OCI-LY3 (cell line): ENCODE measurements around the gene NLK.
"Not testable (repeated sequence)": the region's sequence is repeated elsewhere in the genome, so short reads cannot be mapped to it uniquely, and the experiment has no call there.

Experiments used
- H2AFZ ChIP-seq: fragments of 200-600, 300-600 bp; shearing (Covaris generic); 2 replicates; pipeline ENCODE4 v1.6.0; 2014; ENCODE audit warnings: antibody characterized with exemption, low read depth, low read length
- H3K27ac ChIP-seq: fragments of 200-600, 300-600 bp; sonication (generic); 2 replicates; pipeline ENCODE4 v1.5.1; 2014; ENCODE audit warnings: mild to moderate bottlenecking, low read length, moderate library complexity, mixed read lengths
- H3K27me3 ChIP-seq: fragments of 200-600, 300-600 bp; sonication (generic); 2 replicates; pipeline ENCODE4 v1.6.1; 2014; ENCODE audit warnings: low read depth, low read length, mixed read lengths
- H3K36me3 ChIP-seq: fragments of 200-600, 300-600 bp; sonication (generic); replicated peaks from 2 replicates; pipeline ENCODE3; 2014; ENCODE audit warnings: low read depth, low read length, mixed read lengths
- H3K4me1 ChIP-seq: fragments of 300-600, 200-600 bp; sonication (generic); 2 replicates; pipeline ENCODE4 v1.6.1; 2014; ENCODE audit warnings: low read length, mixed read lengths
- H3K4me2 ChIP-seq: fragments of 200-600, 300-600 bp; sonication (generic); 2 replicates; pipeline ENCODE4 v1.6.1; 2014; ENCODE audit warnings: low read length, mixed read lengths
- H3K4me3 ChIP-seq: fragments of 300-600, 200-600 bp; sonication (generic); 2 replicates; pipeline ENCODE4 v1.5.1; 2014; ENCODE audit warnings: antibody characterized with exemption, mild to moderate bottlenecking, low read length, moderate library complexity
- H3K79me2 ChIP-seq: fragments of 300-600, 200-600 bp; shearing (Covaris generic); 2 replicates; pipeline ENCODE4 v1.6.1; 2014; ENCODE audit warnings: mild to moderate bottlenecking, low read length, mixed read lengths
- H3K9ac ChIP-seq: fragments of 300-600, 200-600 bp; shearing (Covaris generic); 2 replicates; pipeline ENCODE4 v1.6.0; 2014; ENCODE audit warnings: mild to moderate bottlenecking, low read length, moderate library complexity
- H3K9me3 ChIP-seq: fragments of 200-600, 300-600 bp; shearing (Covaris generic); 2 replicates; pipeline ENCODE4 v1.6.1; 2014; ENCODE audit warnings: low read length, mixed read lengths; ENCODE audit not compliant: insufficient read depth
- H4K20me1 ChIP-seq: fragments of 200-600, 300-600 bp; sonication (generic); 2 replicates; pipeline ENCODE4 v1.6.1; 2016; ENCODE audit warnings: low read length, mixed read lengths; ENCODE audit not compliant: insufficient read depth
- EZH2phosphoT487 ChIP-seq: fragments of 200-600 bp; shearing (Covaris generic); IDR thresholded peaks from 2 replicates; pipeline ENCODE4 v1.6.1; 2018; ENCODE audit warnings: antibody characterized with exemption, mixed run types, low read depth
- TF ChIP-seq, protein P1 (sequence below): fragments of 200-600, 300-600 bp; sonication (generic); IDR thresholded peaks from 2 replicates; pipeline ENCODE4 v1.5.1; 2014; ENCODE audit warnings: antibody characterized with exemption, low read length, low read depth

NLK gene

DNA sequence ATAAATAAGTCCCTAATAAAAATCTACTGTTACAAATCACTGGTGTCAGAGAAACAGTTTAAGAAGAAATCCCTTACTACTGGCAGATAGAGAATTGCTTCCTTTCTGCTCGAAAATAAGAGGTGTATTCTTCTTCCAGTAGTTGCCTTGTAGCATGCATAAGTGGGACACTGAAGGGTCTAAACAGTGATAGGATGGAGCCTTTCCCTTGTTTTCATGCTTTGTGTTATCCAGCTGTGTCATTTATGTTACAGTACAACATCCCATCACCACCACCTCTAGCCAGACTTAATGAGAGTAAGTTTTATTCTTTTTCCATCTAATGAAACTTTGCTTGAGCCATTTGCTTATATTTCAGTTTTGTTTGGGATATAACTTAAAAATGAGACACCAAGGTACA is 54.3 kb downstream of the NLK start:
- no peaks in the 10 kb centered on the region for H3K27me3 ChIP-seq
- no peaks in the 10 kb centered on the region for H3K9me3 ChIP-seq
- no peak overlapping the region for H3K4me3 ChIP-seq
- no peaks in the 10 kb centered on the region for H3K36me3 ChIP-seq
- no peak overlapping the region for H3K4me2 ChIP-seq
- no peak overlapping the region for H3K9ac ChIP-seq
- H3K79me2 ChIP-seq = no peaks in the 10 kb centered on the region
- no peak overlapping the region for H2AFZ ChIP-seq
- TF ChIP-seq, protein P1, sequence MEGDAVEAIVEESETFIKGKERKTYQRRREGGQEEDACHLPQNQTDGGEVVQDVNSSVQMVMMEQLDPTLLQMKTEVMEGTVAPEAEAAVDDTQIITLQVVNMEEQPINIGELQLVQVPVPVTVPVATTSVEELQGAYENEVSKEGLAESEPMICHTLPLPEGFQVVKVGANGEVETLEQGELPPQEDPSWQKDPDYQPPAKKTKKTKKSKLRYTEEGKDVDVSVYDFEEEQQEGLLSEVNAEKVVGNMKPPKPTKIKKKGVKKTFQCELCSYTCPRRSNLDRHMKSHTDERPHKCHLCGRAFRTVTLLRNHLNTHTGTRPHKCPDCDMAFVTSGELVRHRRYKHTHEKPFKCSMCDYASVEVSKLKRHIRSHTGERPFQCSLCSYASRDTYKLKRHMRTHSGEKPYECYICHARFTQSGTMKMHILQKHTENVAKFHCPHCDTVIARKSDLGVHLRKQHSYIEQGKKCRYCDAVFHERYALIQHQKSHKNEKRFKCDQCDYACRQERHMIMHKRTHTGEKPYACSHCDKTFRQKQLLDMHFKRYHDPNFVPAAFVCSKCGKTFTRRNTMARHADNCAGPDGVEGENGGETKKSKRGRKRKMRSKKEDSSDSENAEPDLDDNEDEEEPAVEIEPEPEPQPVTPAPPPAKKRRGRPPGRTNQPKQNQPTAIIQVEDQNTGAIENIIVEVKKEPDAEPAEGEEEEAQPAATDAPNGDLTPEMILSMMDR = no peak
- TF ChIP-seq EZH2phosphoT487 = no peak
- no peak overlapping the region for H3K27ac ChIP-seq
- 0 out of 2 replicates have a peak, but pooled peaks cover 2% of the 10 kb centered on the region for H4K20me1 ChIP-seq
- peaks cover 6% of the 10 kb centered on the region for H3K4me1 ChIP-seq

DNA sequence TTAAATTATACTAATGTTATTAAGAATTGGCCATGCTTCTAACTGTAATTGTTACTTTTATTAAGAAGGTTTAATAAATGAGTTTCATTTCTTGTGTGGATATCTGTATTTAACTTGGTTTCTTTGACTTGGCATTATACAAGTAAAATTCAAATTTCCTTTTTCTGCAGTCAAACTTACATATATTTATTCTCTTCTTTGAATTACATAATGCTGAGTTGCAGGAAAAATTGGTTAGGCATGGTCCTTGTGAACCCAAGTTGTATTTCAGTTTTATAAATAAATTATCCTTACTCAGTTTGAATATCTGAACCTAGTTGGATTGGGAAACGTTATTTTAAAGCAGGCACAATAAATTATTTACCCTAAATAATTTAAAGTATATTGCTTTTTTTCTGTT is 54.8 kb downstream of the NLK start:
- Histone ChIP-seq H3K4me3 (no peak overlapping the region), H3K79me2 (no peaks in the 10 kb centered on the region), H3K36me3 (no peaks in the 10 kb centered on the region), H3K4me2 (no peak overlapping the region), H4K20me1 (no peaks in the 10 kb centered on the region), H3K9me3 (no peaks in the 10 kb centered on the region), H3K27ac (no peak overlapping the region), H3K9ac (no peak overlapping the region), H3K27me3 (no peaks in the 10 kb centered on the region), H2AFZ (no peak overlapping the region), H3K4me1 (peaks cover 6% of the 10 kb centered on the region)
- TF ChIP-seq, protein P1 = no peak
- no peak for TF ChIP-seq EZH2phosphoT487

DNA sequence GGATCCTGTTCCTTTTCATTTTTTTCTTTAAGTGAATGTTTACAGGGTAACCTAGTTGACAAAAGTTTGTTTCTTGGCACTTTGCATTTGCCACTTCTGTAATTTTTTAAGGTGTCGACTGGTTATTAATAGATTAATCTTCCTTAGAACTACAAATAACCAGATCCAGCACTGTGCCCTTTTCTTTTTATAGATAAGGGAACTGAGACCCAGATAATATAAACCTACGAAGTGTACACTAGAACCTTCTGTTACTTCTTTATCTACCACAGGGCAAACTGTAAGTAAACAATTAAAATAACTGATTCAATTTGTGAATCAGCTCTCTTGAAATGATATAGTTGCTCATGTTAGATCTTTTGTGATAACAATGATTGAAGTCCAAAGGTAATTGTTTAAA is 55.4 kb downstream of the NLK start:
- no peaks in the 10 kb centered on the region for H4K20me1 ChIP-seq
- no peaks in the 10 kb centered on the region for H3K9me3 ChIP-seq
- no peaks in the 10 kb centered on the region for H3K36me3 ChIP-seq
- H3K4me2 ChIP-seq = 0 out of 2 replicates have a peak overlapping the region, but pooled peaks have one; percentile 24
- no peaks in the 10 kb centered on the region for H3K27me3 ChIP-seq
- peaks cover 6% of the 10 kb centered on the region for H3K4me1 ChIP-seq
- H2AFZ ChIP-seq = no peak overlapping the region
- no peak overlapping the region for H3K4me3 ChIP-seq
- H3K9ac ChIP-seq = no peak overlapping the region
- no peak for TF ChIP-seq EZH2phosphoT487
- TF ChIP-seq, protein P1 = no peak
- H3K27ac ChIP-seq = no peak overlapping the region
- H3K79me2 ChIP-seq = no peaks in the 10 kb centered on the region

DNA sequence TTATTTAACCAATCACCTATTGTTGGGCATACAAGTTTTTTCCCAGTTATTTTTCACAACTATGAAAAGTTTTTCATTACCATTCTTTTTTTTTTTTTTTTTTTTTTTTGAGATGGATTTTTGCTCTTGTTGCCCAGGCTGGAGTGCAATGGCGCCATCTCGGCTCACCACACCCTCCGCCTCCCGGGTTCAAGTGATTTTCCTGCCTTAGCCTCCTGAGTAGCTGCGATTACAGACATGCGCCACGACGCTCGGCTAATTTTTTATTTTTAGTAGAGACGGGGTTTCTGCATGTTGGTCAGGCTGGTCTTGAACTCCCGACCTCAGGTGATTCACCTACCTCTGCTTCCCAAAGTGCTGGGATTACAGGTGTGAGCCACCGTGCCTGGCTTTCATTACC is 56.1 kb downstream of the NLK start:
- not testable (repeated sequence) for H3K27ac ChIP-seq

DNA sequence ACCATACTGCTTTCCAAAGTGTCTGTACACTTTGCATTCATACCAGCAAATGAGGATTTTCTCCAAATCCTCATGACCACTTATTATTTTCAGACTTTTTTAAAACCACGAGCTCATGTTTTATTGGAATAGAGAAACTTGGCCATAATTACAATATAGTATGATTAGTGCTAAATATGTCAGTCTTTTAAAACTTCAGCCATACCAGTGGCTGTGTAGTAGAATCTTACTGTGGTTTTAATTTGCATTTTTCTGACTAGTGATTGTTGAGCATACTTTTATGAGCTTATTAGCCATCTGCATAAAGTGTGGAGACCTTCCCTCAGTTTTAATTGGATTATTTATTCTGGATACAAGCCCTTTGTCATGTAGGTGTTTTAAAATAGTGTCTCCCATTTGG is 57.8 kb downstream of the NLK start:
- no peak overlapping the region for H2AFZ ChIP-seq
- no peak overlapping the region for H3K9ac ChIP-seq
- no peak overlapping the region for H3K4me3 ChIP-seq
- TF ChIP-seq, protein P1 = no peak
- no peak for TF ChIP-seq EZH2phosphoT487
- no peaks in the 10 kb centered on the region for H4K20me1 ChIP-seq
- H3K4me2 ChIP-seq = no peak overlapping the region
- no peak overlapping the region for H3K27ac ChIP-seq
- no peaks in the 10 kb centered on the region for H3K36me3 ChIP-seq
- H3K4me1 ChIP-seq = peaks cover 6% of the 10 kb centered on the region
- no peaks in the 10 kb centered on the region for H3K27me3 ChIP-seq
- H3K9me3 ChIP-seq = no peaks in the 10 kb centered on the region
- H3K79me2 ChIP-seq = no peaks in the 10 kb centered on the region

More for the DNA sequence above, 56.1 kb downstream of the NLK start:
- not testable (repeated sequence) for H3K4me1 ChIP-seq, H3K4me3 ChIP-seq, H3K9ac ChIP-seq, H3K4me2 ChIP-seq, H3K79me2 ChIP-seq, H3K36me3 ChIP-seq, H4K20me1 ChIP-seq, H3K27me3 ChIP-seq, H3K9me3 ChIP-seq, H2AFZ ChIP-seq
